Osteoblast (primary cell): Measurements from ENCODE around the gene KIF25. TPM values are rescaled to one million over a fixed set of nuclear protein-coding genes. Genes with fewer than 3 reads are reported as not detected.
A peak's percentile ranks its signal among the peaks of the same experiment; 100 is the strongest.

Experiments used
- DNase-seq: peaks from one replicate; pipeline ENCODE4 v3.0.0; 2011; ENCODE audit warnings: low spot score, mixed read lengths; ENCODE audit not compliant: insufficient read length; ENCODE audit errors: missing footprints
- H2AFZ ChIP-seq: 2 replicates; pipeline ENCODE4 v1.6.0; 2011; ENCODE audit warnings: mild to moderate bottlenecking, low read length
- H3K27ac ChIP-seq: 2 replicates; pipeline ENCODE4 v1.5.1; 2011; ENCODE audit warnings: mild to moderate bottlenecking, low read depth, low read length, moderate library complexity
- H3K27me3 ChIP-seq: 2 replicates; pipeline ENCODE4 v1.6.0; 2012; ENCODE audit warnings: mild to moderate bottlenecking, control low read depth, inconsistent platforms, low read length, moderate library complexity; ENCODE audit not compliant: insufficient read depth
- H3K36me3 ChIP-seq: 2 replicates; pipeline ENCODE4 v1.5.1; 2011; ENCODE audit warnings: mild to moderate bottlenecking, low read length, control low read depth, moderate library complexity; ENCODE audit not compliant: insufficient read depth
- H3K4me1 ChIP-seq: 2 replicates; pipeline ENCODE4 v1.5.1; 2011; ENCODE audit warnings: mild to moderate bottlenecking, low read length, control low read depth, moderate library complexity; ENCODE audit not compliant: insufficient read depth
- H3K4me2 ChIP-seq: 2 replicates; pipeline ENCODE4 v1.6.0; 2011; ENCODE audit warnings: mild to moderate bottlenecking, low read length; ENCODE audit not compliant: insufficient read depth
- H3K4me3 ChIP-seq: fragments of 200-600 bp; sonication (generic); 3 replicates; pipeline ENCODE4 v1.5.1; 2012; ENCODE audit warnings: mild to moderate bottlenecking, low read length, inconsistent platforms; ENCODE audit not compliant: insufficient read depth
- H3K79me2 ChIP-seq: 2 replicates; pipeline ENCODE4 v1.6.0; 2012; ENCODE audit warnings: mild to moderate bottlenecking, low read length, control low read depth, inconsistent platforms; ENCODE audit not compliant: insufficient read depth
- H3K9me3 ChIP-seq: 2 replicates; pipeline ENCODE4 v1.5.1; 2011; ENCODE audit warnings: low read depth, low read length, control low read depth
- H4K20me1 ChIP-seq: 2 replicates; pipeline ENCODE4 v1.6.0; 2012; ENCODE audit warnings: mild to moderate bottlenecking, low read length, control low read depth; ENCODE audit not compliant: insufficient read depth
- total RNA-seq: library from RNA; depleted of rRNA; stranded (reverse); fragments of >200 nt; gene quantifications from 2 replicates; pipeline ENCODE4 v1.2.3, GENCODE V29; 2012
- TF ChIP-seq, protein P1 (sequence below): IDR thresholded peaks from 2 replicates; pipeline ENCODE4 v1.5.1; 2011; ENCODE audit warnings: mild to moderate bottlenecking, low read depth, low read length, moderate library complexity; ENCODE audit errors: extremely low read depth

Gene KIF25
- total RNA-seq, 1 donor, result not detected

DNA sequence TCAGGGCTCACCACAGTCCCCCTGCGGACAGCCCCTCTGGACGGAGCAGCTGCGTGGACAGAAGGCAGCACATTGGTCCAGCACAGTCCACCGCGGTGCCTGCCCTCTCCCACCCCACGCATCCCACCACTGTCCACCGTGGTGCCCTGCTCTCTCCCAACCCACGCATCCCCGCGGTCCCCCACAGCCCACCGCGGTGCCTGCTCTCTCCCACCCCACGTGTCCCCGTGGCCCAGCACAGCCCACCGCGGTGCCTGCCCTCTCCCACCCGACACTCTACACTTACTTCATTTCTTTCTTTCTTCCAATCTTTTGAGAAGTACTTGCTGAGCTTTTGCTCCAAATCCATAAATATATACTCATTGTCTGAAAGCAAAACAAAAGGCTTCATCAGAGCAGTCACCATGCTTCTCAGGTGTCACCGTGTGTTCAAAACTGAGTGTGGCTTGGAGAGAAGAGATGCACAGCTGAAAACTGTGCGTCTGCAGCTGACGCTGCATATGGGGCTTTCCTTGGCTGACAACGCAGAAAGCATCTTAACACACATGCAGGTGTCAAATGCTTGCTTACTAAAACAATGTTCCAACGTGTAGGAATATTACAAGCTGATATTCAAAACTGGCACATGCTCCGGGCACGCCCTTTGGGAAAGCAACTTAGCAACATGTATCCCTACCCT is 69.7 kb downstream of the KIF25 start:
- Histone ChIP-seq H3K4me1 (peaks cover 2% of the 10 kb centered on the region), H2AFZ (no peak overlapping the region), H3K4me2 (no peak overlapping the region), H3K27ac (no peak overlapping the region), H3K27me3 (peaks cover 19% of the 10 kb centered on the region), H4K20me1 (no peaks in the 10 kb centered on the region), H3K9me3 (no peaks in the 10 kb centered on the region), H3K79me2 (no peaks in the 10 kb centered on the region), H3K36me3 (no peaks in the 10 kb centered on the region), H3K4me3 (no peak overlapping the region)
- no peak for DNase-seq
- TF ChIP-seq, protein P1, sequence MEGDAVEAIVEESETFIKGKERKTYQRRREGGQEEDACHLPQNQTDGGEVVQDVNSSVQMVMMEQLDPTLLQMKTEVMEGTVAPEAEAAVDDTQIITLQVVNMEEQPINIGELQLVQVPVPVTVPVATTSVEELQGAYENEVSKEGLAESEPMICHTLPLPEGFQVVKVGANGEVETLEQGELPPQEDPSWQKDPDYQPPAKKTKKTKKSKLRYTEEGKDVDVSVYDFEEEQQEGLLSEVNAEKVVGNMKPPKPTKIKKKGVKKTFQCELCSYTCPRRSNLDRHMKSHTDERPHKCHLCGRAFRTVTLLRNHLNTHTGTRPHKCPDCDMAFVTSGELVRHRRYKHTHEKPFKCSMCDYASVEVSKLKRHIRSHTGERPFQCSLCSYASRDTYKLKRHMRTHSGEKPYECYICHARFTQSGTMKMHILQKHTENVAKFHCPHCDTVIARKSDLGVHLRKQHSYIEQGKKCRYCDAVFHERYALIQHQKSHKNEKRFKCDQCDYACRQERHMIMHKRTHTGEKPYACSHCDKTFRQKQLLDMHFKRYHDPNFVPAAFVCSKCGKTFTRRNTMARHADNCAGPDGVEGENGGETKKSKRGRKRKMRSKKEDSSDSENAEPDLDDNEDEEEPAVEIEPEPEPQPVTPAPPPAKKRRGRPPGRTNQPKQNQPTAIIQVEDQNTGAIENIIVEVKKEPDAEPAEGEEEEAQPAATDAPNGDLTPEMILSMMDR, result no peak

DNA sequence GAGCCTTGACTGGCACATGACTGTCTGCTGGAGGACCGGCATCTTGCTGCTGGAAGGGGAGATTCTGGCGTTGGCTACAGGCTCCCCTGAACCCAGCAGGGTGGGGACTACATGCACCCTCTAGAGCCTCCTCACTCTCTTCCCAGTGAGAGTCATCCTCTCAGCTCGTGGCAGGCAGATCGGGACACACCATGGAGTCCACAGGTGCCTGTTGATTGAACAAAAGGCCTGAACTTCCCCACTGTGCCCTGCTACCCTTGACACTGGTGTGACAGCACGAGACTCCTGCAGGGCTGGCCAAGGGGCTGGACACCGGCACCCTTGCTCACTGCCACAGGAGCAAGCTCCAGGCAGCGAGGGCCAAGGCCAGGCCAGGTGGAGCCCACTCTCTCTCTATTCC is 73.3 kb downstream of the KIF25 start:
- no peak for DNase-seq

DNA sequence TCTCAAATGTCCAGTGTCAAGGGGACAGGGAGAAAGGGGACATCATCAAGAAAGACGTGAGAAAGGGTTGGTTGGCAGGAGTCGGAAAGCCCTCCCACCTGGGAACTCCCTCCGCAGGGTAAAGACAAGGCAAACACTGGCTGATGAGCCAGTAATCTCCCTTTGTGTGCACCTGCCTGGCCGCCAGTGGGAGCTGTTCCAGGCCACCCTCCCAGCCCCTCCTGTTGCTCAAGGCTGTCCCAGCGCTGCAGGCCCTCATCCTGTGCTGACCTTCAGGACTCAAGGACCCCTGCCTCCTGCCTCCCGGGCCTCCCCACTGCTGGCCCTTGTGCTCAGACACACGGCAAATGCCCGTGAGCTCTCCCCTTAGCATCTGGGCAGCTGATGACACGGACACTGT is 74.1 kb downstream of the KIF25 start:
- H3K9me3 ChIP-seq, result no peaks in the 10 kb centered on the region
- H2AFZ ChIP-seq, result no peak overlapping the region
- H3K27ac ChIP-seq, result no peak overlapping the region
- H3K4me2 ChIP-seq, result no peak overlapping the region
- H3K4me1 ChIP-seq, result peaks cover 8% of the 10 kb centered on the region
- H3K79me2 ChIP-seq, result no peaks in the 10 kb centered on the region
- H3K36me3 ChIP-seq, result no peaks in the 10 kb centered on the region
- TF ChIP-seq, protein P1, result no peak
- no peak overlapping the region for H3K4me3 ChIP-seq
- no peaks in the 10 kb centered on the region for H4K20me1 ChIP-seq
- no peak for DNase-seq
- peaks cover 22% of the 10 kb centered on the region for H3K27me3 ChIP-seq

More for the DNA sequence above, 73.3 kb downstream of the KIF25 start:
- no peak overlapping the region for H3K4me2 ChIP-seq
- no peaks in the 10 kb centered on the region for H3K79me2 ChIP-seq
- no peaks in the 10 kb centered on the region for H3K9me3 ChIP-seq
- no peak overlapping the region for H3K4me3 ChIP-seq
- peaks cover 22% of the 10 kb centered on the region for H3K27me3 ChIP-seq
- no peaks in the 10 kb centered on the region for H3K36me3 ChIP-seq
- H3K27ac ChIP-seq, result no peak overlapping the region
- no peak overlapping the region for H2AFZ ChIP-seq
- H3K4me1 ChIP-seq, result peaks cover 8% of the 10 kb centered on the region
- H4K20me1 ChIP-seq, result no peaks in the 10 kb centered on the region
- TF ChIP-seq, protein P1, result no peak

DNA sequence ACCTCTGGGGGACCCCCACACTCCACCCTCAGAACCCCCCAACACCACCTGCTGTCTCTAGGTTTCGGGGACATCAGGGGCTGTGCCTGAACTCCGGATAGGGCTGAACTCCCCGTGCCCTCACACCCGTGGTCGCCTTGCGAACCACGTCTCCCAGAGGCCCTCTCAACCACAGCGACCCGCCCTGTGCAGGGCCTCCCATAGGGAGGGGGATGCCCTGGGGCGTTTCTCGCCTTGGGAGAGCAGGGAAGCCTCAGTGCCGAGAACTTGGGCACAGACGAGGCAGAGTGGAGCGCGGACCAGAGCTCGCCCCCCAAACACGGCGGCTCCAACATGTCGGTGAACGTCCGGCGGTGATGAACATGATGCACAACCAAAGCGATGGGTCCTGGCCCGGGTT is 74.8 kb downstream of the KIF25 start:
- Histone ChIP-seq H3K4me1 (peaks cover 8% of the 10 kb centered on the region), H4K20me1 (no peaks in the 10 kb centered on the region), H3K4me3 (no peak overlapping the region), H3K4me2 (peak overlapping the region; percentile 45), H3K27ac (no peak overlapping the region), H3K79me2 (no peaks in the 10 kb centered on the region), H3K27me3 (peaks cover 22% of the 10 kb centered on the region), H2AFZ (no peak overlapping the region), H3K36me3 (no peaks in the 10 kb centered on the region), H3K9me3 (no peaks in the 10 kb centered on the region)
- no peak for DNase-seq
- TF ChIP-seq, protein P1, result no peak
